Breast epithelium (tissue), 4 donors: Measurements from ENCODE around the gene EPHA2. TPM values are rescaled to one million over a fixed set of nuclear protein-coding genes. Genes with fewer than 3 reads are reported as not detected.

Experiments
- DNase-seq, 2 donors: peaks; one replicate each; pipeline ENCODE4 v3.0.0-alpha.2; 2019; ENCODE audit warnings: low spot score in 2 of 2
- H3K27ac ChIP-seq, 2 donors: fragments of 200-600 bp; sonication (generic) in 1 of 2; one replicate each; pipeline ENCODE4 v1.5.1; 2016 to 2019; ENCODE audit warnings: mild to moderate bottlenecking in 1 of 2
- H3K27me3 ChIP-seq, 2 donors: fragments of 200-600 bp; sonication (generic) in 1 of 2; one replicate each; pipeline versions ENCODE4 v1.5.1 to v1.6.0; 2017 to 2019; ENCODE audit warnings: control low read depth in 1 of 2, mild to moderate bottlenecking in 1 of 2
- H3K36me3 ChIP-seq: fragments of 200-600 bp; one replicate; pipeline ENCODE4 v1.5.1; 2019
- H3K4me1 ChIP-seq, 2 donors: fragments of 200-600 bp; sonication (generic); one replicate each; pipeline ENCODE4 v1.5.1; 2016 to 2019; ENCODE audit warnings: control low read depth in 1 of 2
- H3K4me3 ChIP-seq, 3 donors: fragments of 200-600 bp; sonication (generic); 1 replicate in 2 of 3; 2 replicates in 1 of 3; pipeline ENCODE4 v1.5.1; 2016 to 2019; ENCODE audit warnings: mild to moderate bottlenecking in 3 of 3, moderate library complexity in 2 of 3
- H3K9me3 ChIP-seq, 2 donors: fragments of 200-600 bp; sonication (generic) in 1 of 2; one replicate each; pipeline ENCODE4 v1.5.1; 2016 to 2019; ENCODE audit warnings: control low read depth in 1 of 2
- CTCF ChIP-seq, 3 donors: fragments of 450-650 bp; IDR thresholded peaks; one replicate each; pipeline ENCODE4 v1.5.1; 2016 to 2017; ENCODE audit warnings: antibody characterized with exemption in 3 of 3, mild to moderate bottlenecking in 3 of 3, moderate library complexity in 3 of 3
- POLR2A ChIP-seq: fragments of 450-650 bp; IDR thresholded peaks from one replicate; pipeline ENCODE4 v1.6.1; 2016; ENCODE audit warnings: antibody characterized with exemption, mild to moderate bottlenecking, moderate library complexity
- POLR2AphosphoS5 ChIP-seq, 3 donors: sonication (generic); formaldehyde crosslinking; IDR thresholded peaks; one replicate each; pipeline ENCODE4 v1.6.1; 2017; ENCODE audit warnings: antibody characterized with exemption in 3 of 3
- intact Hi-C: fragments of 100-400 bp; cut with DNase I; formaldehyde crosslinking; loops from one replicate; pipeline ENCODE4 v1.15.1; 2023; ENCODE audit warnings: low total_unique reads
- total RNA-seq, 3 donors: library from RNA; depleted of rRNA; stranded (reverse); fragments of >200 nt; gene quantifications; one replicate each; pipeline ENCODE4 v1.1.0, GENCODE V29; 2016

The EPHA2 gene
- total RNA-seq, 3 donors from 2014 or later, result 5.8 to 18.4 (median 16.7) TPM

GRCh38 chr1:16203550-16203949 is 47.7 kb upstream of the EPHA2 start:
- no peaks in the 10 kb centered on the region for H3K36me3 ChIP-seq
- intact Hi-C loops, result loop anchor here (10.0 kb wide), 1 partner anchor 669 kb away; no protein-coding TSS in a partner anchor
- H3K27ac ChIP-seq, result no peak overlapping the region
- no peaks in the 10 kb centered on the region for H3K9me3 ChIP-seq
- H3K27me3 ChIP-seq, result no peaks in the 10 kb centered on the region
- DNase-seq, result no peak
- no peak for TF ChIP-seq POLR2A
- no peak for TF ChIP-seq POLR2AphosphoS5 (IDR thresholded peaks at IDR 0.05)
- no peak for TF ChIP-seq CTCF (IDR thresholded peaks at IDR 0.05)
- H3K4me1 ChIP-seq, result no peaks in the 10 kb centered on the region
- H3K4me3 ChIP-seq, result no peak overlapping the region

GRCh38 chr1:16202281-16203210 is 46.7 kb upstream of the EPHA2 start:
- no peaks in the 10 kb centered on the region for H3K36me3 ChIP-seq
- TF ChIP-seq CTCF (IDR thresholded peaks at IDR 0.05) (no peak), POLR2AphosphoS5 (IDR thresholded peaks at IDR 0.05) (no peak), POLR2A (no peak)
- H3K4me3 ChIP-seq, result no peak overlapping the region
- no peak overlapping the region for H3K27ac ChIP-seq
- no peak for DNase-seq
- intact Hi-C loops, result loop anchor here (10.0 kb wide), 1 partner anchor 668 kb away; no protein-coding TSS in a partner anchor
- H3K27me3 ChIP-seq, result no peaks in the 10 kb centered on the region
- H3K4me1 ChIP-seq, result no peaks in the 10 kb centered on the region
- no peaks in the 10 kb centered on the region for H3K9me3 ChIP-seq

- intact Hi-C loops, result loop anchor here (10.0 kb wide), 1 partner anchor 665 kb away; no protein-coding TSS in a partner anchor
- TF ChIP-seq CTCF (IDR thresholded peaks at IDR 0.05) (no peak), POLR2A (no peak), POLR2AphosphoS5 (IDR thresholded peaks at IDR 0.05) (no peak)
- Histone ChIP-seq H3K4me1 (no peaks in the 10 kb centered on the region), H3K27ac (no peak overlapping the region), H3K4me3 (no peak overlapping the region), H3K36me3 (no peaks in the 10 kb centered on the region), H3K9me3 (no peaks in the 10 kb centered on the region), H3K27me3 (no peaks in the 10 kb centered on the region)
- no peak for DNase-seq
Observed at GRCh38 chr1:16199700-16200099, 43.8 kb upstream of the EPHA2 start.

- Histone ChIP-seq H3K4me3 (no peak overlapping the region), H3K27ac (no peak overlapping the region), H3K36me3 (no peaks in the 10 kb centered on the region), H3K27me3 (no peaks in the 10 kb centered on the region), H3K4me1 (no peaks in the 10 kb centered on the region), H3K9me3 (no peaks in the 10 kb centered on the region)
- no peak for DNase-seq
- intact Hi-C loops, result no loop called here
- TF ChIP-seq CTCF (IDR thresholded peaks at IDR 0.05), result no peak
- TF ChIP-seq POLR2AphosphoS5 (IDR thresholded peaks at IDR 0.05), result no peak
- no peak for TF ChIP-seq POLR2A
Observed at GRCh38 chr1:16199157-16199501, 43.3 kb upstream of the EPHA2 start.

- intact Hi-C loops, result no loop called here
- Histone ChIP-seq H3K36me3 (no peaks in the 10 kb centered on the region), H3K9me3 (no peaks in the 10 kb centered on the region), H3K4me1 (no peaks in the 10 kb centered on the region), H3K4me3 (no peak overlapping the region), H3K27me3 (no peaks in the 10 kb centered on the region), H3K27ac (no peak overlapping the region)
- no peak for TF ChIP-seq POLR2A
- TF ChIP-seq POLR2AphosphoS5 (IDR thresholded peaks at IDR 0.05), result no peak
- no peak for TF ChIP-seq CTCF (IDR thresholded peaks at IDR 0.05)
- DNase-seq, result no peak
Observed at GRCh38 chr1:16198444-16199156, 42.7 kb upstream of the EPHA2 start.
